Mucosa of stomach (tissue), 1 donor: ENCODE results near the gene RASL11B.

Source experiments
- H3K27me3 ChIP-seq: one replicate; pipeline ENCODE4 v1.7.0; 2013; ENCODE audit warnings: mild to moderate bottlenecking, low read length; ENCODE audit not compliant: control insufficient read depth, insufficient read depth
- H3K36me3 ChIP-seq: one replicate; pipeline ENCODE4 v1.7.0; 2013; ENCODE audit warnings: low read length; ENCODE audit not compliant: control insufficient read depth, insufficient read depth
- H3K4me1 ChIP-seq: one replicate; pipeline ENCODE4 v1.7.0; 2013; ENCODE audit warnings: mild to moderate bottlenecking, low read length; ENCODE audit not compliant: control insufficient read depth, insufficient read depth
- H3K4me3 ChIP-seq: one replicate; pipeline ENCODE4 v1.7.0; 2013; ENCODE audit warnings: low read length
- H3K9ac ChIP-seq: one replicate; pipeline ENCODE4 v1.7.0; 2013; ENCODE audit warnings: mild to moderate bottlenecking, low read length, moderate library complexity
- H3K9me3 ChIP-seq: one replicate; pipeline ENCODE4 v1.7.0; 2013; ENCODE audit warnings: mild to moderate bottlenecking, low read length, moderate library complexity; ENCODE audit not compliant: control insufficient read depth
- donor health status: Pancreatic carcinoma.

Gene RASL11B

GRCh38 chr4:52836120-52836519 is 26.0 kb upstream of the RASL11B start:
- no peaks in the 10 kb centered on the region for H3K9me3 ChIP-seq
- no peaks in the 10 kb centered on the region for H3K36me3 ChIP-seq
- H3K9ac ChIP-seq, result no peak overlapping the region
- H3K27me3 ChIP-seq, result no peaks in the 10 kb centered on the region
- no peak overlapping the region for H3K4me3 ChIP-seq
- no peaks in the 10 kb centered on the region for H3K4me1 ChIP-seq

- H3K4me1 ChIP-seq, result peaks cover 4% of the 10 kb centered on the region
- H3K9ac ChIP-seq, result no peak overlapping the region
- H3K4me3 ChIP-seq, result no peak overlapping the region
- H3K27me3 ChIP-seq, result no peaks in the 10 kb centered on the region
- no peaks in the 10 kb centered on the region for H3K36me3 ChIP-seq
- no peaks in the 10 kb centered on the region for H3K9me3 ChIP-seq
Measured at GRCh38 chr4:52836678-52837077, 25.4 kb upstream of the RASL11B start.

GRCh38 chr4:52837716-52838558 is 24.2 kb upstream of the RASL11B start:
- Histone ChIP-seq H3K4me3 (no peak overlapping the region), H3K36me3 (no peaks in the 10 kb centered on the region), H3K9me3 (no peaks in the 10 kb centered on the region)

GRCh38 chr4:52838729-52839586 is 23.2 kb upstream of the RASL11B start:
- H3K4me3 ChIP-seq, result no peak overlapping the region
- no peaks in the 10 kb centered on the region for H3K36me3 ChIP-seq
- H3K9ac ChIP-seq, result no peak overlapping the region
- no peaks in the 10 kb centered on the region for H3K9me3 ChIP-seq
- peaks cover 18% of the 10 kb centered on the region for H3K4me1 ChIP-seq
- no peaks in the 10 kb centered on the region for H3K27me3 ChIP-seq

More at GRCh38 chr4:52837716-52838558, 24.2 kb upstream of the RASL11B start:
- no peak overlapping the region for H3K9ac ChIP-seq
- no peaks in the 10 kb centered on the region for H3K27me3 ChIP-seq
- H3K4me1 ChIP-seq, result peaks cover 17% of the 10 kb centered on the region

GRCh38 chr4:52840531-52841370 is 21.4 kb upstream of the RASL11B start:
- Histone ChIP-seq H3K4me1 (peaks cover 18% of the 10 kb centered on the region), H3K27me3 (no peaks in the 10 kb centered on the region)

GRCh38 chr4:52841682-52842456 is 20.2 kb upstream of the RASL11B start:
- Histone ChIP-seq H3K9ac (no peak overlapping the region), H3K9me3 (no peaks in the 10 kb centered on the region), H3K4me3 (no peak overlapping the region), H3K36me3 (no peaks in the 10 kb centered on the region), H3K4me1 (peaks cover 18% of the 10 kb centered on the region), H3K27me3 (no peaks in the 10 kb centered on the region)

More at GRCh38 chr4:52840531-52841370, 21.4 kb upstream of the RASL11B start:
- H3K9ac ChIP-seq, result no peak overlapping the region
- H3K4me3 ChIP-seq, result no peak overlapping the region
- H3K36me3 ChIP-seq, result no peaks in the 10 kb centered on the region
- H3K9me3 ChIP-seq, result no peaks in the 10 kb centered on the region

- peaks cover 20% of the 10 kb centered on the region for H3K4me1 ChIP-seq
- no peaks in the 10 kb centered on the region for H3K27me3 ChIP-seq
- no peaks in the 10 kb centered on the region for H3K36me3 ChIP-seq
- no peak overlapping the region for H3K9ac ChIP-seq
- H3K4me3 ChIP-seq, result no peak overlapping the region
- no peaks in the 10 kb centered on the region for H3K9me3 ChIP-seq
Measured at GRCh38 chr4:52842792-52843191, 19.3 kb upstream of the RASL11B start.

- H3K9ac ChIP-seq, result no peak overlapping the region
- H3K27me3 ChIP-seq, result no peaks in the 10 kb centered on the region
- H3K4me3 ChIP-seq, result no peak overlapping the region
- no peaks in the 10 kb centered on the region for H3K9me3 ChIP-seq
- H3K4me1 ChIP-seq, result peaks cover 24% of the 10 kb centered on the region
- H3K36me3 ChIP-seq, result no peaks in the 10 kb centered on the region
Measured at GRCh38 chr4:52843351-52843750, 18.8 kb upstream of the RASL11B start.

GRCh38 chr4:52843958-52844357 is 18.2 kb upstream of the RASL11B start:
- Histone ChIP-seq H3K27me3 (no peaks in the 10 kb centered on the region), H3K4me3 (no peak overlapping the region), H3K9ac (no peak overlapping the region), H3K9me3 (no peaks in the 10 kb centered on the region), H3K4me1 (peaks cover 29% of the 10 kb centered on the region), H3K36me3 (no peaks in the 10 kb centered on the region)

- H3K9me3 ChIP-seq, result no peaks in the 10 kb centered on the region
- H3K4me1 ChIP-seq, result peaks cover 35% of the 10 kb centered on the region
- H3K9ac ChIP-seq, result no peak overlapping the region
- no peaks in the 10 kb centered on the region for H3K36me3 ChIP-seq
- no peaks in the 10 kb centered on the region for H3K27me3 ChIP-seq
- no peak overlapping the region for H3K4me3 ChIP-seq
Measured at GRCh38 chr4:52844596-52844995, 17.5 kb upstream of the RASL11B start.

- H3K27me3 ChIP-seq, result no peaks in the 10 kb centered on the region
- no peak overlapping the region for H3K4me3 ChIP-seq
- H3K4me1 ChIP-seq, result peaks cover 41% of the 10 kb centered on the region
- no peak overlapping the region for H3K9ac ChIP-seq
- H3K36me3 ChIP-seq, result no peaks in the 10 kb centered on the region
- no peaks in the 10 kb centered on the region for H3K9me3 ChIP-seq
Measured at GRCh38 chr4:52846502-52846901, 15.6 kb upstream of the RASL11B start.
